Suprapubic skin (tissue), 4 donors: Measurements from ENCODE around the gene IFT20.

Source experiments
- CTCF ChIP-seq, 2 donors: fragments of 200-600 bp in 1 of 2; fragments of 450-650 bp in 1 of 2; sonication (generic) in 1 of 2; IDR thresholded peaks; one replicate each; pipeline ENCODE4 v1.5.1; 2016 to 2019; ENCODE audit warnings: antibody characterized with exemption in 2 of 2, mild to moderate bottlenecking in 1 of 2, moderate library complexity in 1 of 2
- EP300 ChIP-seq: sonication (generic); formaldehyde crosslinking; IDR thresholded peaks from one replicate; pipeline ENCODE4 v1.6.1; 2017; ENCODE audit warnings: antibody characterized with exemption
- POLR2A ChIP-seq, 2 donors: fragments of 450-650 bp; IDR thresholded peaks; one replicate each; pipeline ENCODE4 v1.6.1; 2017; ENCODE audit warnings: antibody characterized with exemption in 2 of 2, mild to moderate bottlenecking in 2 of 2, moderate library complexity in 2 of 2
- POLR2AphosphoS5 ChIP-seq, 3 donors: sonication (generic); formaldehyde crosslinking; IDR thresholded peaks; one replicate each; pipeline ENCODE4 v1.6.1; 2017; ENCODE audit warnings: antibody characterized with exemption in 3 of 3

GRCh38 chr17:28340374-28340773 lies 5.1 kb upstream of the IFT20 start:
- TF ChIP-seq CTCF (IDR thresholded peaks at IDR 0.05): no peak
- no peak for TF ChIP-seq POLR2A (IDR thresholded peaks at IDR 0.05)
- TF ChIP-seq POLR2AphosphoS5 (IDR thresholded peaks at IDR 0.05): no peak
- TF ChIP-seq EP300: no peak
